GM18508 (cell line): ENCODE measurements around the gene IFI30.

Experiments used
- ATAC-seq: cut with Tn5 transposase; IDR thresholded peaks from one replicate; pipeline ENCODE4 v1.9.1; 2021; ENCODE audit warnings: moderate number of reproducible peaks; ENCODE audit not compliant: insufficient read depth, unreplicated experiment

Gene IFI30

GRCh38 chr19:18168673-18169381 lies 4.8 kb upstream of the IFI30 start:
- no peak for ATAC-seq

DNA sequence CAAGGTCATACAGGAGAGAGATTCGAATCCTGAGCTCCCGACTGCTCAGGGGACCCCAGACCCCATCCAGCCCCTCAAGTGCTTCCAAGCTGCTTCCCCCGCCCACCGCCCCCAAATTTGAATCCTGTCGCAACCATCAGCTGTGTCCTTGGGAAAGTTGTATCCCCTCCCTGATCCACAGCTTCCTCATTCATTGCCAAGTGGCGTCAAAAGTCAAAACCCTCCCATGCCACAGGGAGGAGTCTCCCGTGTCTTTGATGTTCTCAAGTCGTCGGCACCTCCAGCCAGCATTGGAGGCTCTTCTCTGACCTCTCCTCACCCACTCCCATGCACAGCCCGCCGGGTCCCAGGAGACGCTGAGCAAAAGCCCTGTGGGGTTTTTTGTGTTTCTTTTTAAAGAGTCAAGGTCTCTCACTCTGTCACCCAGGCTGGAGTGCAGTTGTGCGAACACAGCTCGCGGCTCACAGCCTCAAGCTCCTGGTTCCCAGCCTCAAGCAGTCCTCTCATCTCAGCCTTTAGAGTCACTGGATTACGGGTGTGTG lies 2.8 kb upstream of the IFI30 start:
- no peak for ATAC-seq

GRCh38 chr19:18171605-18172327 lies 1.8 kb upstream of the IFI30 start:
- no peak for ATAC-seq

DNA sequence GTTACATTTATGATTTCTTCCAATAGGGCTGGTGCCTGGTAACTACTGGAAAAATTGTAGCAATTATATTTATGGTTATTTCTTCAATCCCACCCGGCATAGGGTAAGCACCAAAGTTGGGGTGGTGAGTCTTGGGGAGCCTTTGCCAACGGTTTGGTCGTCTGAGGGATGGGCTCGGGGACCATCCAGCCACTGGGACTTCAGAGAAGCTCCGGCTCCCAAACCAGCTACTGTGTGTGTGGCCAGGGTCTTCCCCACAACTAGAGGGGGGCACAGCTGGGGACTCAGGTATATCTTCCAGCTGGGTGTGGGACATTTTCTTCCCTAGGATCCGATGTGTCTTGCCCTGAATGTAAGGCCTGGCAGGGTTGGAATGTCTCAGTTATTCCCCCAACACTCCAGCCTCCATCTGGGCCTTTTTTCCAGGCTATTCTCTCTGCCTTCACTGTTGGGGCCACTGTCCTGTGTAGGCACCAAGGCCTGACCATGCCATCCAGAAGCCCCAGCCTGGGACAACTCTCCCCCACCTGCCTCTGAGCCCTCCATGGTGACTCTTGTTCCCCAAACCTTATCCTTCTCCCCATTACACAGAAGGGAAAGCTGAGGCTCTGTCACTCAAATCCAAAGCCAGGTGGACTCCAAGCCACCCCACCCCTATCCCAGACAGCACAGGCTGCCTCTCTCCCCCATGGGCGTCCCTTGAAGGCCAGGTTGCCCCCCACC lies 1.1 kb upstream of the IFI30 start:
- ATAC-seq: no peak

GRCh38 chr19:18173054-18173571 lies 500 bp upstream of the IFI30 start:
- ATAC-seq: no peak

- ATAC-seq: no peak
Observed at GRCh38 chr19:18174983-18175382, 1.4 kb downstream of the IFI30 start.

- ATAC-seq: no peak
Observed at GRCh38 chr19:18176367-18177310, 3.0 kb downstream of the IFI30 start.

DNA sequence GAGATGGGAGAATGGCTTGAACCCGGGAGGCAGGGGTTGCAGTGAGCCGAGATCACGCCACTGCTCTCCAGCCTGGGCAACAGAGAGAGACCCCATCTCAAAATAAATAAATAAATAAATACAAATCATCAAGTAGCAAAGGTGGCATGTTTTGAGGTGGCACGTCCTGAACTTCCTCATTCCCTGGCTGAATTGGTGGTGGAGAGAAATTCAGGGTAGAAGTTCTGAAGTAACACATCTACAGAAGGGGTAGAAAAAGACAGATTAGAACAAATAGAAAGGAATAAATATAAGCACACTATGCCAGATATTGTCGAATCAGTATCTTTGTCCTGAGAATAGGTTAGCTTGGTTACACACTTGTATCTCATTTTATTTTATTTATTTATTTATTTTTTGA lies 6.3 kb downstream of the IFI30 start:
- no peak for ATAC-seq

GRCh38 chr19:18183529-18183928 lies 9.9 kb downstream of the IFI30 start:
- no peak for ATAC-seq

- no peak for ATAC-seq
Observed at GRCh38 chr19:18185538-18185937, 11.9 kb downstream of the IFI30 start.

- no peak for ATAC-seq
Observed at GRCh38 chr19:18190278-18190677, 16.7 kb downstream of the IFI30 start.

- no peak for ATAC-seq
Observed at GRCh38 chr19:18191640-18192062, 18.0 kb downstream of the IFI30 start.

- peak; percentile 82 for ATAC-seq
Observed at GRCh38 chr19:18192673-18193387, 19.2 kb downstream of the IFI30 start, which contains the start of gene MPV17L2. MPV17L2 (plus strand) TSS chr19:18193218; CDS start chr19:18193282, 64 bp downstream.

GRCh38 chr19:18193388-18194180 lies 20.0 kb downstream of the IFI30 start:
- ATAC-seq: no peak

DNA sequence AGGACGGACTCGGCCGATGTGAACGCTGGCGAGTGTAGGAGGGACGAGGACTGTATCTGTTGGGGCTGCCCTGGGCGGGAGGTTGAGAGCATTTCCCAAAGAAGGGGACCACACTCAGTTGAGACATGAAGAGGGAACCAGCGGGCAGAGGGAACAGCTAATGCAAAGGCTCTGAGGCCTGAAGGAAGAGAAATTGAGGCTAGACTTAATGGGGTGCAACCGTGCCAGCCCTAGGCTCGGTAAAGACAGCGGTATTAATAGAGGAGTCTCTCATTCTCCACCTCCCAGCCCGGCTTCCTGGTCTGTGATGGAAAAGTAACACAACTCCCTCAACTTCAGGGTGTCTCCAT lies 20.5 kb downstream of the IFI30 start:
- no peak for ATAC-seq

- no peak for ATAC-seq
Observed at GRCh38 chr19:18194554-18195238, 21.1 kb downstream of the IFI30 start.

GRCh38 chr19:18196511-18196845 lies 22.9 kb downstream of the IFI30 start:
- no peak for ATAC-seq

GRCh38 chr19:18197306-18197705 lies 23.7 kb downstream of the IFI30 start:
- ATAC-seq: no peak
